HCT116 (cell line): ENCODE results near the gene TMEM141. TPM values are rescaled to one million over a fixed set of nuclear protein-coding genes. Genes with fewer than 3 reads are reported as not detected.
A peak's percentile ranks its signal among the peaks of the same experiment; 100 is the strongest.

Experiments
- ATAC-seq: fragments of 200-7000 bp; cut with Tn5 transposase; 2 replicates; pipeline ENCODE4 v1.9.1; 2020; ENCODE audit warnings: mild to moderate bottlenecking, moderate library complexity
- BruUV-seq: library from RNA; stranded (reverse); fragments of 400-500 nt; replicated peaks from 2 replicates; lab custom pipeline; 2021; lab: Mats Ljungman, UMichigan
- CTCF ChIA-PET: fragments of 300-600 bp; sonication (Branson Sonifier 250); formaldehyde crosslinking; loops from one replicate; lab custom pipeline; 2021; ENCODE audit warnings: antibody characterized with exemption; lab: Charles Lee
- POLR2A ChIA-PET: fragments of 300-600, 350-600 bp; sonication (Branson Sonifier 250); formaldehyde crosslinking; loops from one replicate; lab custom pipeline; 2021; ENCODE audit warnings: antibody characterized with exemption; lab: Charles Lee
- RAD21 ChIA-PET, 2 experiments: fragments of 300-600 bp; sonication (Branson Sonifier 250); formaldehyde crosslinking; loops; one replicate each; lab custom pipeline; 2023; ENCODE audit warnings: low total read pairs in 2 of 2; ENCODE audit not compliant: uncharacterized antibody in 2 of 2, unreplicated experiment in 2 of 2, low non-redundant PET in 1 of 2; lab: Charles Lee
- DNase-seq: peaks from one replicate; pipeline ENCODE4 v3.0.0-alpha.2; 2010; ENCODE audit warnings: low read depth, low spot score
- H2AFZ ChIP-seq: fragments of 200-600 bp; shearing (Covaris generic), sonication (generic); 2 replicates; pipeline ENCODE4 v1.6.1; 2017; ENCODE audit warnings: low read depth, mixed run types, mixed read lengths, antibody characterized with exemption, low read length; ENCODE audit not compliant: poor library complexity, severe bottlenecking
- H3K27ac ChIP-seq: 2 replicates; pipeline ENCODE4 v1.5.1; 2012; ENCODE audit warnings: low read depth, low read length
- H3K27me3 ChIP-seq: fragments of 200-600 bp; sonication (generic); 2 replicates; pipeline ENCODE4 v1.6.1; 2016; ENCODE audit warnings: mixed run types, low read length, mixed read lengths; ENCODE audit not compliant: insufficient read depth
- H3K36me3 ChIP-seq, 2 experiments: fragments of 200-500 bp in 1 of 2; fragments of 200-600 bp in 1 of 2; sonication (Bioruptor generic) in 1 of 2; sonication (generic) in 1 of 2; 2 replicates each; pipeline versions ENCODE4 v1.5.1 to v1.6.1; 2014 to 2016; ENCODE audit warnings: low read length in 2 of 2, inconsistent platforms in 1 of 2, mixed read lengths in 1 of 2, mixed run types in 1 of 2; ENCODE audit not compliant: insufficient read depth in 2 of 2, control insufficient read depth in 1 of 2
- H3K4me1 ChIP-seq, 2 experiments: fragments of 200-600 bp in 1 of 2; sonication (generic) in 1 of 2; 2 replicates each; pipeline versions ENCODE4 v1.5.1 to v1.6.1; 2012 to 2017; ENCODE audit warnings: low read length in 2 of 2, inconsistent platforms in 1 of 2, mild to moderate bottlenecking in 1 of 2, mixed read lengths in 1 of 2, mixed run types in 1 of 2, moderate library complexity in 1 of 2; ENCODE audit not compliant: insufficient read depth in 2 of 2, control insufficient read depth in 1 of 2
- H3K4me2 ChIP-seq: fragments of 200-600 bp; sonication (generic); 2 replicates; pipeline ENCODE4 v1.6.1; 2017; ENCODE audit warnings: mixed run types, low read length, mixed read lengths
- H3K4me3 ChIP-seq, 2 experiments: fragments of 200-600 bp in 1 of 2; sonication (generic) in 1 of 2; replicated peaks in 1 of 2; 2 replicates each; pipeline ENCODE4 v1.5.1; 2011 to 2016; ENCODE audit warnings: low read length in 2 of 2, control low read depth in 1 of 2, low read depth in 1 of 2, mild to moderate bottlenecking in 1 of 2, mixed read lengths in 1 of 2, mixed run types in 1 of 2
- H3K79me2 ChIP-seq: fragments of 200-600 bp; sonication (generic); 2 replicates; pipeline ENCODE4 v1.6.1; 2017; ENCODE audit warnings: mild to moderate bottlenecking, mixed run types, low read length, moderate library complexity, mixed read lengths; ENCODE audit not compliant: insufficient read depth
- H3K9ac ChIP-seq: fragments of 200-600 bp; sonication (generic); 2 replicates; pipeline ENCODE4 v1.6.1; 2016; ENCODE audit warnings: low read length, mixed read lengths
- H3K9me2 ChIP-seq: fragments of 200-600 bp; sonication (generic), shearing (Covaris generic); 2 replicates; pipeline ENCODE4 v1.6.1; 2017; ENCODE audit warnings: mixed run types, mild to moderate bottlenecking, moderate library complexity; ENCODE audit not compliant: insufficient read depth
- H3K9me3 ChIP-seq, 2 experiments: fragments of 200-500 bp in 1 of 2; fragments of 200-600 bp in 1 of 2; sonication (Bioruptor generic) in 1 of 2; sonication (generic) in 1 of 2; 2 replicates each; pipeline ENCODE4 v1.6.1; 2014 to 2017; ENCODE audit warnings: low read length in 2 of 2, mixed read lengths in 2 of 2, inconsistent platforms in 1 of 2, low read depth in 1 of 2, mild to moderate bottlenecking in 1 of 2, mixed run types in 1 of 2, moderate library complexity in 1 of 2; ENCODE audit not compliant: control insufficient read depth in 1 of 2, insufficient read depth in 1 of 2
- H4K20me1 ChIP-seq: fragments of 200-600 bp; sonication (generic), shearing (Covaris generic); 2 replicates; pipeline ENCODE4 v1.6.1; 2017; ENCODE audit warnings: mixed run types, mild to moderate bottlenecking, moderate library complexity; ENCODE audit not compliant: insufficient read depth
- CBX3 ChIP-seq: IDR thresholded peaks from 2 replicates; pipeline ENCODE4 v1.6.1; 2012; ENCODE audit warnings: low read depth
- EGR1 ChIP-seq: IDR thresholded peaks from 2 replicates; pipeline ENCODE4 v1.6.1; 2012; ENCODE audit warnings: low read depth
- ELF1 ChIP-seq: IDR thresholded peaks from 2 replicates; pipeline ENCODE4 v1.6.1; 2012; ENCODE audit warnings: low read depth, borderline replicate concordance
- JUND ChIP-seq: IDR thresholded peaks from 2 replicates; pipeline ENCODE4 v1.6.1; 2012
- POLR2AphosphoS5 ChIP-seq: IDR thresholded peaks from 2 replicates; pipeline ENCODE4 v1.6.1; 2011; ENCODE audit warnings: mild to moderate bottlenecking, low read depth, low read length, moderate library complexity
- SIN3A ChIP-seq: IDR thresholded peaks from 2 replicates; pipeline ENCODE4 v1.6.1; 2012; ENCODE audit warnings: low read depth
- ZFX ChIP-seq: fragments of 450-650 bp; IDR thresholded peaks from 2 replicates; pipeline ENCODE4 v1.6.1; 2017
- intact Hi-C: fragments of 100-400 bp; cut with micrococcal nuclease; formaldehyde crosslinking; loops from 2 replicates; pipeline ENCODE4 v1.10.0; 2022
- total RNA-seq: library from RNA; stranded (reverse); gene quantifications from one replicate; pipeline ENCODE4 v1.2.1, GENCODE V29; 2021; ENCODE audit not compliant: unreplicated experiment

The TMEM141 gene
- total RNA-seq, 1 experiment from 2014 or later = 73.6 TPM

GRCh38 chr9:136761545-136761981, 29.6 kb upstream of the TMEM141 start:
- RAD21 ChIA-PET = no interaction called here
- Histone ChIP-seq H3K27me3 (no peaks in the 10 kb centered on the region), H3K4me1 (peaks cover 13 to 25% of the 10 kb centered on the region in 2 experiments; a peak in 3 of 4 replicates), H3K36me3 (no peaks in the 10 kb centered on the region), H2AFZ (no peak overlapping the region), H4K20me1 (no peaks in the 10 kb centered on the region), H3K9me2 (no peaks in the 10 kb centered on the region), H3K4me2 (peak overlapping the region; percentile 58; the same call in 1 of the 2 replicates), H3K4me3 (no peak overlapping the region), H3K9me3 (no peaks in the 10 kb centered on the region; a peak in 1 of 4 replicates), H3K9ac (no peak overlapping the region), H3K27ac (no peak overlapping the region), H3K79me2 (no peaks in the 10 kb centered on the region)
- BruUV-seq = no TSS peak
- ATAC-seq (no peak), DNase-seq (no peak)
- TF ChIP-seq ELF1 (no peak), SIN3A (no peak), EGR1 (no peak), ZFX (no peak)
- POLR2A ChIA-PET = no interaction called here
- intact Hi-C loops = no loop called here
- CTCF ChIA-PET = interaction anchor here (0.9 kb wide), 1 partner anchor 325 kb away, joined by 3 read pairs; the partner anchor contains the start of gene MAN1B1

GRCh38 chr9:136762221-136762691, 28.9 kb upstream of the TMEM141 start:
- H3K79me2 ChIP-seq = no peaks in the 10 kb centered on the region
- POLR2A ChIA-PET = no interaction called here
- H3K27ac ChIP-seq = no peak overlapping the region; the same call in 1 of the 2 replicates
- H3K27me3 ChIP-seq = no peaks in the 10 kb centered on the region
- no peaks in the 10 kb centered on the region for H3K9me2 ChIP-seq
- peaks cover 13 to 30% of the 10 kb centered on the region in 2 experiments; a peak in 3 of 4 replicates for H3K4me1 ChIP-seq
- DNase-seq = no peak
- no peaks in the 10 kb centered on the region for H3K9me3 ChIP-seq
- no peak for TF ChIP-seq ELF1
- TF ChIP-seq CBX3 = no peak
- no peak for TF ChIP-seq JUND
- no peak for TF ChIP-seq POLR2AphosphoS5
- CTCF ChIA-PET = no interaction called here
- no peak for ATAC-seq
- no peaks in the 10 kb centered on the region for H3K36me3 ChIP-seq
- H4K20me1 ChIP-seq = no peaks in the 10 kb centered on the region
- no peak overlapping the region for H3K9ac ChIP-seq
- no peak overlapping the region for H3K4me3 ChIP-seq
- no peak overlapping the region for H3K4me2 ChIP-seq
- H2AFZ ChIP-seq = no peak overlapping the region
- RAD21 ChIA-PET = no interaction called here
- no TSS peak for BruUV-seq
- intact Hi-C loops = no loop called here
